Measurements from ENCODE around the gene THPO. TPM values are rescaled to one million over a fixed set of nuclear protein-coding genes. Genes with fewer than 3 reads are reported as not detected.

The THPO gene
- total and polyA plus RNA-seq, 2 experiments from 2014 or later: 0.14 to 1.9 TPM

GRCh38 chr3:184384342-184384741, 6.3 kb upstream of the THPO start:
- Histone ChIP-seq H3K79me2 (replicated peaks; ENCODE audit: insufficient read depth) (no peaks in the 10 kb centered on the region), H3K4me3 (no peak overlapping the region), H3K27me3 (ENCODE audit: insufficient read depth) (peaks cover 44% of the 10 kb centered on the region), H3K9me2 (ENCODE audit: insufficient read depth) (no peaks in the 10 kb centered on the region), H3K27ac (ENCODE audit: low read depth) (no peak overlapping the region), H3K4me2 (no peak overlapping the region), H3F3A (replicated peaks; ENCODE audit: low read depth) (no peaks in the 10 kb centered on the region), H4K20me1 (replicated peaks; ENCODE audit: insufficient read depth) (no peaks in the 10 kb centered on the region), H3K4me1 (ENCODE audit: insufficient read depth) (no peaks in the 10 kb centered on the region; the same call in 1 of the 2 replicates), H2AFZ (no peak overlapping the region), H3K36me3 (ENCODE audit: insufficient read depth) (no peaks in the 10 kb centered on the region)
- TF ChIP-seq CTCF (conservative IDR thresholded peaks at IDR 0.05; ENCODE audit: low read depth in 2 of 2) (no peak), JUNB (IDR thresholded peaks at IDR 0.05; ENCODE audit: unreplicated experiment) (no peak), POLR2AphosphoS5 (IDR thresholded peaks at IDR 0.05; ENCODE audit: low read depth) (no peak), EZH2 (IDR thresholded peaks at IDR 0.05; ENCODE audit: low read depth, unreplicated experiment) (no peak), ZNF331 (CRISPR knock-in tag; IDR thresholded peaks at IDR 0.05; ENCODE audit: low read depth) (no peak), ETS1 (IDR thresholded peaks at IDR 0.05) (no peak), NANOG (IDR thresholded peaks at IDR 0.05; ENCODE audit: borderline replicate concordance) (no peak)
- H3K27ac Mint-ChIP-seq: no peak overlapping the region
- peaks cover 37% of the 10 kb centered on the region for H3K27me3 Mint-ChIP-seq (ENCODE audit: insufficient read depth, low read depth, poor library complexity)
- H3K4me1 Mint-ChIP-seq: peaks cover 2% of the 10 kb centered on the region; the same call in 2 of the 3 replicates
- H3K36me3 Mint-ChIP-seq (ENCODE audit: low read depth): no peaks in the 10 kb centered on the region
- no peaks in the 10 kb centered on the region for H3K9me3 Mint-ChIP-seq
- no peak overlapping the region for H3K4me3 Mint-ChIP-seq
- no peak for ATAC-seq
- DNase-seq (ENCODE audit: low spot score): no peak

GRCh38 chr3:184383033-184383740, 5.2 kb upstream of the THPO start:
- Mint-ChIP-seq H3K27me3 (ENCODE audit: insufficient read depth, low read depth, poor library complexity) (peaks cover 48% of the 10 kb centered on the region), H3K9me3 (no peaks in the 10 kb centered on the region), H3K4me1 (peaks cover 14% of the 10 kb centered on the region), H3K36me3 (ENCODE audit: low read depth) (no peaks in the 10 kb centered on the region), H3K27ac (no peak overlapping the region), H3K4me3 (no peak overlapping the region)
- no peaks in the 10 kb centered on the region for H3K9me2 ChIP-seq (ENCODE audit: insufficient read depth)
- H3F3A ChIP-seq (replicated peaks; ENCODE audit: low read depth): 0 out of 2 replicates have a peak, but pooled peaks cover 4% of the 10 kb centered on the region
- no peak overlapping the region for H3K27ac ChIP-seq (ENCODE audit: low read depth)
- no peaks in the 10 kb centered on the region for H3K36me3 ChIP-seq (ENCODE audit: insufficient read depth)
- no peak overlapping the region for H3K4me3 ChIP-seq
- H3K79me2 ChIP-seq (replicated peaks; ENCODE audit: insufficient read depth): no peaks in the 10 kb centered on the region
- H3K27me3 ChIP-seq (ENCODE audit: insufficient read depth): peaks cover 56% of the 10 kb centered on the region
- no peak for ATAC-seq
- H4K20me1 ChIP-seq (replicated peaks; ENCODE audit: insufficient read depth): no peaks in the 10 kb centered on the region
- no peak overlapping the region for H3K4me2 ChIP-seq
- no peak for DNase-seq (ENCODE audit: low spot score)
- H3K4me1 ChIP-seq (ENCODE audit: insufficient read depth): peaks cover 9% of the 10 kb centered on the region; the same call in 1 of the 2 replicates
- no peak overlapping the region for H2AFZ ChIP-seq
- TF ChIP-seq JUNB (IDR thresholded peaks at IDR 0.05; ENCODE audit: unreplicated experiment) (no peak), NANOG (IDR thresholded peaks at IDR 0.05; ENCODE audit: borderline replicate concordance) (no peak), POLR2AphosphoS5 (IDR thresholded peaks at IDR 0.05; ENCODE audit: low read depth) (no peak), ZNF462 (CRISPR knock-in tag; IDR thresholded peaks at IDR 0.05) (no peak), CTCF (conservative IDR thresholded peaks at IDR 0.05; ENCODE audit: low read depth in 2 of 2) (no peak), ZNF331 (CRISPR knock-in tag; IDR thresholded peaks at IDR 0.05; ENCODE audit: low read depth) (no peak), ZNF114 (CRISPR knock-in tag; IDR thresholded peaks at IDR 0.05) (no peak)
